Esophagus muscularis mucosa (tissue), 4 donors: ENCODE results near the gene BANF1. TPM values are rescaled to one million over a fixed set of nuclear protein-coding genes. Genes with fewer than 3 reads are reported as not detected.

Experiments
- DNase-seq: peaks from one replicate; pipeline ENCODE4 v3.0.0-alpha.2; 2017; ENCODE audit errors: extremely low spot score
- H3K27ac ChIP-seq, 4 donors: fragments of 200-600 bp; sonication (generic); replicated peaks in 1 of 4; 1 replicate in 3 of 4; 2 replicates in 1 of 4; pipeline ENCODE4 v1.5.1; 2016 to 2019; ENCODE audit warnings: mild to moderate bottlenecking in 1 of 4
- H3K27me3 ChIP-seq, 4 donors: fragments of 200-600 bp; sonication (generic); one replicate each; pipeline versions ENCODE4 v1.5.1 to v1.6.0; 2016 to 2019
- H3K36me3 ChIP-seq, 4 donors: fragments of 200-600 bp; sonication (generic); one replicate each; pipeline ENCODE4 v1.5.1; 2016 to 2019
- H3K4me1 ChIP-seq, 4 donors: fragments of 200-600 bp; sonication (generic); one replicate each; pipeline ENCODE4 v1.5.1; 2016 to 2019
- H3K4me3 ChIP-seq, 4 donors: fragments of 200-600 bp; sonication (generic); 1 replicate in 2 of 4; 2 replicates in 2 of 4; pipeline ENCODE4 v1.5.1; 2016 to 2019; ENCODE audit warnings: mild to moderate bottlenecking in 4 of 4, moderate library complexity in 1 of 4
- H3K9me3 ChIP-seq, 4 donors: fragments of 200-600 bp; sonication (generic); 1 replicate in 3 of 4; 2 replicates in 1 of 4; pipeline ENCODE4 v1.5.1; 2016 to 2019
- CTCF ChIP-seq, 3 experiments: fragments of 200-600 bp in 2 of 3; fragments of 450-650 bp in 1 of 3; sonication (generic) in 2 of 3; IDR thresholded peaks; one replicate each; pipeline ENCODE4 v1.5.1; 2017 to 2019; ENCODE audit warnings: antibody characterized with exemption in 3 of 3, mild to moderate bottlenecking in 2 of 3, moderate library complexity in 1 of 3
- EP300 ChIP-seq: sonication (generic); formaldehyde crosslinking; IDR thresholded peaks from one replicate; pipeline ENCODE4 v1.6.1; 2017; ENCODE audit warnings: antibody characterized with exemption
- POLR2A ChIP-seq: fragments of 450-650 bp; IDR thresholded peaks from one replicate; pipeline ENCODE4 v1.6.1; 2017; ENCODE audit warnings: antibody characterized with exemption, moderate library complexity, mild to moderate bottlenecking, low read depth
- POLR2AphosphoS5 ChIP-seq, 2 donors: sonication (generic); formaldehyde crosslinking; IDR thresholded peaks; one replicate each; pipeline ENCODE4 v1.6.1; 2017; ENCODE audit warnings: antibody characterized with exemption in 2 of 2
- WGBS: methylation state at CpG from one replicate; pipeline ENCODE4 v1.1.5; 2018; 5-methylcytosine and 5-hydroxymethylcytosine counted together
- intact Hi-C: fragments of 100-400 bp; cut with DNase I; formaldehyde crosslinking; loops from one replicate; pipeline ENCODE4 v1.15.1; 2023
- total RNA-seq, 4 donors: library from RNA; depleted of rRNA; stranded (reverse); fragments of >200 nt; gene quantifications; one replicate each; pipeline versions ENCODE4 v1.1.0 to v1.2.1, GENCODE V29; 2016

The BANF1 gene
- total RNA-seq, 4 donors from 2014 or later = 46.9 to 72.5 (median 57.9) TPM

GRCh38 chr11:66002648-66003225 is 434 bp downstream of the BANF1 start:
- H3K36me3 ChIP-seq = peaks cover 24 to 56% (median 54%) of the 10 kb centered on the region in 4 donors
- H3K27me3 ChIP-seq = no peaks in the 10 kb centered on the region
- H3K4me1 ChIP-seq = peaks cover 20 to 38% (median 29%) of the 10 kb centered on the region in 4 donors
- TF ChIP-seq EP300 = no peak
- TF ChIP-seq POLR2A = no peak
- peak; percentile 20 to 50 for TF ChIP-seq POLR2AphosphoS5 (IDR thresholded peaks at IDR 0.05)
- TF ChIP-seq CTCF (IDR thresholded peaks at IDR 0.05) = peak in 2 of 3 experiments; percentile 9 to 15
- intact Hi-C loops = loop anchor here (5.0 kb wide), 2 partner anchors 40 to 115 kb away; partner anchors contain the start of genes FIBP and SART1
- H3K4me3 ChIP-seq = peak overlapping the region; percentile 69 to 93 (median 85)
- WGBS = 0% methylated on average over 12 of the region's 40 CpGs
- H3K27ac ChIP-seq = peak overlapping the region; percentile 86 to 95 (median 94)
- DNase-seq = no peak
- H3K9me3 ChIP-seq = no peaks in the 10 kb centered on the region

- peak overlapping the region; percentile 86 to 95 (median 94) for H3K27ac ChIP-seq
- WGBS = 72% methylated on average over 6 of the region's 6 CpGs
- intact Hi-C loops = loop anchor here (5.0 kb wide), 2 partner anchors 41 to 116 kb away; partner anchors contain the start of genes FIBP and SART1
- H3K9me3 ChIP-seq = no peaks in the 10 kb centered on the region
- peaks cover 18 to 50% (median 48%) of the 10 kb centered on the region in 4 donors for H3K36me3 ChIP-seq
- H3K4me3 ChIP-seq = peak overlapping the region; percentile 69 to 93 (median 85)
- no peaks in the 10 kb centered on the region for H3K27me3 ChIP-seq
- TF ChIP-seq POLR2AphosphoS5 (IDR thresholded peaks at IDR 0.05) (no peak), EP300 (no peak), POLR2A (no peak), CTCF (IDR thresholded peaks at IDR 0.05) (no peak)
- peaks cover 20 to 38% (median 29%) of the 10 kb centered on the region in 4 donors for H3K4me1 ChIP-seq
- no peak for DNase-seq
These were observed 988 bp downstream of the BANF1 start for GRCh38 chr11:66003291-66003690.

GRCh38 chr11:66004186-66004585 is 1.9 kb downstream of the BANF1 start:
- intact Hi-C loops = loop anchor here (5.0 kb wide), 2 partner anchors 42 to 117 kb away; partner anchors contain the start of genes FIBP and SART1
- no peak for TF ChIP-seq CTCF (IDR thresholded peaks at IDR 0.05)
- no peak for TF ChIP-seq POLR2AphosphoS5 (IDR thresholded peaks at IDR 0.05)
- no peak for TF ChIP-seq EP300
- TF ChIP-seq POLR2A = no peak
- Histone ChIP-seq H3K27me3 (no peaks in the 10 kb centered on the region), H3K4me1 (peaks cover 20 to 38% (median 29%) of the 10 kb centered on the region in 4 donors), H3K4me3 (no peak overlapping the region), H3K36me3 (peaks cover 9 to 41% (median 40%) of the 10 kb centered on the region in 4 donors), H3K27ac (no peak overlapping the region), H3K9me3 (no peaks in the 10 kb centered on the region)
- 82% methylated on average over 2 of the region's 4 CpGs for WGBS
- no peak for DNase-seq

- intact Hi-C loops = no loop called here
- no peak for DNase-seq
- H3K27me3 ChIP-seq = peaks cover 0 to under 1% (median 0%) of the 10 kb centered on the region in 4 donors
- peaks cover 8 to 20% (median 11%) of the 10 kb centered on the region in 4 donors for H3K4me1 ChIP-seq
- 76% methylated on average over 10 of the region's 13 CpGs for WGBS
- no peaks in the 10 kb centered on the region for H3K9me3 ChIP-seq
- no peak overlapping the region for H3K4me3 ChIP-seq
- TF ChIP-seq POLR2AphosphoS5 (IDR thresholded peaks at IDR 0.05) = no peak
- TF ChIP-seq POLR2A = no peak
- no peak for TF ChIP-seq CTCF (IDR thresholded peaks at IDR 0.05)
- no peak for TF ChIP-seq EP300
- peaks cover 0 to 28% (median 27%) of the 10 kb centered on the region in 4 donors for H3K36me3 ChIP-seq
- H3K27ac ChIP-seq = no peak overlapping the region
These were observed 4.0 kb downstream of the BANF1 start for GRCh38 chr11:66006134-66006890.
